ENCODE results near the gene KLHDC3. TPM values are rescaled to one million over a fixed set of nuclear protein-coding genes. Genes with fewer than 3 reads are reported as not detected.
A peak's percentile ranks its signal among the peaks of the same experiment; 100 is the strongest.

KLHDC3 gene
- total and polyA plus RNA-seq, 9 of the 15 experiments (the other 6 are each of a cell fraction or from before 2014, with no cell fraction given) = 4.5 to 171 (median 107) TPM

GRCh38 chr6:43014434-43014909 lies 423 bp downstream of the KLHDC3 start (continued):
- TF ChIP-seq YY1 (IDR thresholded peaks at IDR 0.05; ENCODE audit: borderline replicate concordance in 1 of 3, control insufficient read depth in 1 of 3, extremely low read depth in 1 of 3, insufficient read depth in 3 of 3, insufficient read length in 1 of 3, insufficient replicate concordance in 2 of 3, low read depth in 1 of 3, low read length in 2 of 3) = no peak
- TF ChIP-seq CBX5 (IDR thresholded peaks at IDR 0.05; ENCODE audit: borderline replicate concordance, low read depth) = no peak
- TF ChIP-seq, protein P1, sequence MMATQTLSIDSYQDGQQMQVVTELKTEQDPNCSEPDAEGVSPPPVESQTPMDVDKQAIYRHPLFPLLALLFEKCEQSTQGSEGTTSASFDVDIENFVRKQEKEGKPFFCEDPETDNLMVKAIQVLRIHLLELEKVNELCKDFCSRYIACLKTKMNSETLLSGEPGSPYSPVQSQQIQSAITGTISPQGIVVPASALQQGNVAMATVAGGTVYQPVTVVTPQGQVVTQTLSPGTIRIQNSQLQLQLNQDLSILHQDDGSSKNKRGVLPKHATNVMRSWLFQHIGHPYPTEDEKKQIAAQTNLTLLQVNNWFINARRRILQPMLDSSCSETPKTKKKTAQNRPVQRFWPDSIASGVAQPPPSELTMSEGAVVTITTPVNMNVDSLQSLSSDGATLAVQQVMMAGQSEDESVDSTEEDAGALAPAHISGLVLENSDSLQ (IDR thresholded peaks at IDR 0.05) = no peak
- no peak for TF ChIP-seq CREB1 (IDR thresholded peaks at IDR 0.05)
- no peak for TF ChIP-seq CREB1 (CRISPR knock-in tag; IDR thresholded peaks at IDR 0.05)
- no peak for TF ChIP-seq RBFOX2 (IDR thresholded peaks at IDR 0.05; ENCODE audit: low read depth, low read length)
- TF ChIP-seq POLR3A (IDR thresholded peaks at IDR 0.05; ENCODE audit: borderline replicate concordance, extremely low read depth, insufficient read depth, insufficient read length) = no peak
- TF ChIP-seq, protein P2, sequence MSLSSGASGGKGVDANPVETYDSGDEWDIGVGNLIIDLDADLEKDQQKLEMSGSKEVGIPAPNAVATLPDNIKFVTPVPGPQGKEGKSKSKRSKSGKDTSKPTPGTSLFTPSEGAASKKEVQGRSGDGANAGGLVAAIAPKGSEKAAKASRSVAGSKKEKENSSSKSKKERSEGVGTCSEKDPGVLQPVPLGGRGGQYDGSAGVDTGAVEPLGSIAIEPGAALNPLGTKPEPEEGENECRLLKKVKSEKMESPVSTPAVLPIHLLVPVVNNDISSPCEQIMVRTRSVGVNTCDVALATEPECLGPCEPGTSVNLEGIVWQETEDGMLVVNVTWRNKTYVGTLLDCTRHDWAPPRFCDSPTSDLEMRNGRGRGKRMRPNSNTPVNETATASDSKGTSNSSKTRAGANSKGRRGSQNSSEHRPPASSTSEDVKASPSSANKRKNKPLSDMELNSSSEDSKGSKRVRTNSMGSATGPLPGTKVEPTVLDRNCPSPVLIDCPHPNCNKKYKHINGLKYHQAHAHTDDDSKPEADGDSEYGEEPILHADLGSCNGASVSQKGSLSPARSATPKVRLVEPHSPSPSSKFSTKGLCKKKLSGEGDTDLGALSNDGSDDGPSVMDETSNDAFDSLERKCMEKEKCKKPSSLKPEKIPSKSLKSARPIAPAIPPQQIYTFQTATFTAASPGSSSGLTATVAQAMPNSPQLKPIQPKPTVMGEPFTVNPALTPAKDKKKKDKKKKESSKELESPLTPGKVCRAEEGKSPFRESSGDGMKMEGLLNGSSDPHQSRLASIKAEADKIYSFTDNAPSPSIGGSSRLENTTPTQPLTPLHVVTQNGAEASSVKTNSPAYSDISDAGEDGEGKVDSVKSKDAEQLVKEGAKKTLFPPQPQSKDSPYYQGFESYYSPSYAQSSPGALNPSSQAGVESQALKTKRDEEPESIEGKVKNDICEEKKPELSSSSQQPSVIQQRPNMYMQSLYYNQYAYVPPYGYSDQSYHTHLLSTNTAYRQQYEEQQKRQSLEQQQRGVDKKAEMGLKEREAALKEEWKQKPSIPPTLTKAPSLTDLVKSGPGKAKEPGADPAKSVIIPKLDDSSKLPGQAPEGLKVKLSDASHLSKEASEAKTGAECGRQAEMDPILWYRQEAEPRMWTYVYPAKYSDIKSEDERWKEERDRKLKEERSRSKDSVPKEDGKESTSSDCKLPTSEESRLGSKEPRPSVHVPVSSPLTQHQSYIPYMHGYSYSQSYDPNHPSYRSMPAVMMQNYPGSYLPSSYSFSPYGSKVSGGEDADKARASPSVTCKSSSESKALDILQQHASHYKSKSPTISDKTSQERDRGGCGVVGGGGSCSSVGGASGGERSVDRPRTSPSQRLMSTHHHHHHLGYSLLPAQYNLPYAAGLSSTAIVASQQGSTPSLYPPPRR (CRISPR knock-in tag; IDR thresholded peaks at IDR 0.05; ENCODE audit: borderline replicate concordance) = 0 out of 2 replicates have a peak, but pooled peaks have one; percentile 43
- TF ChIP-seq, protein P3, sequence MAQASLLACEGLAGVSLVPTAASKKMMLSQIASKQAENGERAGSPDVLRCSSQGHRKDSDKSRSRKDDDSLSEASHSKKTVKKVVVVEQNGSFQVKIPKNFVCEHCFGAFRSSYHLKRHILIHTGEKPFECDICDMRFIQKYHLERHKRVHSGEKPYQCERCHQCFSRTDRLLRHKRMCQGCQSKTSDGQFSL (CRISPR knock-in tag; IDR thresholded peaks at IDR 0.05) = 0 out of 2 replicates have a peak, but pooled peaks have one; percentile 53
- TF ChIP-seq, protein P3 (tag; IDR thresholded peaks at IDR 0.05) = no peak
- no peak for TF ChIP-seq HMGN3 (IDR thresholded peaks at IDR 0.05; ENCODE audit: borderline replicate concordance, extremely low read depth, insufficient read length, low read depth, low read length)
- no peak for TF ChIP-seq FOSL1 (tag; conservative IDR thresholded peaks at IDR 0.05)
- TF ChIP-seq SIN3A (IDR thresholded peaks at IDR 0.05; ENCODE audit: borderline replicate concordance in 2 of 2, control insufficient read depth in 1 of 2, low read depth in 2 of 2, low read length in 2 of 2) = no peak; a peak in 1 of 4 replicates
- TF ChIP-seq ATF1 (CRISPR knock-in tag; IDR thresholded peaks at IDR 0.05) = no peak
- TF ChIP-seq ATF1 (tag; IDR thresholded peaks at IDR 0.05) = no peak
- TF ChIP-seq NELFE (IDR thresholded peaks at IDR 0.05; ENCODE audit: insufficient read depth, insufficient read length) = no peak
- no peak for TF ChIP-seq BRF2 (IDR thresholded peaks at IDR 0.05; ENCODE audit: borderline replicate concordance, insufficient read depth, insufficient read length)
- TF ChIP-seq NFE2L1 (tag; IDR thresholded peaks at IDR 0.05; ENCODE audit: borderline replicate concordance, low read depth) = no peak
- 0 out of 2 replicates have a peak, but pooled peaks have one; percentile 40 for TF ChIP-seq ARID2 (IDR thresholded peaks at IDR 0.05)
